ENCODE data around the gene CYTH4.
"Not testable (repeated sequence)": the region's sequence is repeated elsewhere in the genome, so short reads cannot be mapped to it uniquely, and the experiment has no call there.

Gene CYTH4, protein sequence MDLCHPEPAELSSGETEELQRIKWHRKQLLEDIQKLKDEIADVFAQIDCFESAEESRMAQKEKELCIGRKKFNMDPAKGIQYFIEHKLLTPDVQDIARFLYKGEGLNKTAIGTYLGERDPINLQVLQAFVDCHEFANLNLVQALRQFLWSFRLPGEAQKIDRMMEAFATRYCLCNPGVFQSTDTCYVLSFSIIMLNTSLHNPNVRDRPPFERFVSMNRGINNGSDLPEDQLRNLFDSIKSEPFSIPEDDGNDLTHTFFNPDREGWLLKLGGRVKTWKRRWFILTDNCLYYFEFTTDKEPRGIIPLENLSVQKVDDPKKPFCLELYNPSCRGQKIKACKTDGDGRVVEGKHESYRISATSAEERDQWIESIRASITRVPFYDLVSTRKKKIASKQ

DNA sequence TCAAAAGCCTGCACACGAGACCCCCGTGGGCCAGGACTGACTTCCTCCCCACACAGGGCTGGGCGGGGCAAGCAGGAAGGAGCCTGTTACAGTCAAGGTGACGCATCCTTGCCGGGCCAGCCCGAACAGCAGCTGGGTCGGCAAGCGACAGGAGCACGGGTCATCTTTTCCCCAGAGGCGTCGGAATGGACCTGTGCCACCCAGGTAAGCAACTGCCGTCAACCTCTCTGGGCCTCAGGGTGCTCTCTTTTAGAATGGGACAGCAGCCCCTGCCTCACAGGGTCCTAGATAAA, at the start of gene CYTH4:
CYTH4 (plus strand) TSS at position 124 of the 293 bp plus-strand sequence; CDS start at position 186, 62 bp downstream.
- DNase-seq = peak; percentile 79

DNA sequence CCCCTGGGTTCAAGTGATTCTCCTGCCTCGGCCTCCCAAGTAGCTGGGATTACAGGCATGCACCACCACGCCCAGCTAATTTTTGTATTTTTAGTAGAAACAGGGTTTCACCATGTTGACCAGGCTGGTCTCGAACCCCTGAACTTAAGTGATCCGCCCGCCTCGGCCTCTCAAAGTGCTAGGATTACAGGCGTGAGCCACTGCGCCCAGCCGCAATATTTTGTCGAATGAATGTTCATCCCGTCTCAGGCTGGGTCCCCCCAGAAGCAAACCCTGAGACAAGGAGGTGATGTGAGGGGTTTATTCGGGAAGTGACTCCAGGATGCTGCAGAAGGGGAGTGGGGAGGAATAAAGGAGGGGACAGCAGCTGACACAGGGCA, 48.9 kb upstream of the CYTH4 start:
- not testable (repeated sequence) for DNase-seq

DNA sequence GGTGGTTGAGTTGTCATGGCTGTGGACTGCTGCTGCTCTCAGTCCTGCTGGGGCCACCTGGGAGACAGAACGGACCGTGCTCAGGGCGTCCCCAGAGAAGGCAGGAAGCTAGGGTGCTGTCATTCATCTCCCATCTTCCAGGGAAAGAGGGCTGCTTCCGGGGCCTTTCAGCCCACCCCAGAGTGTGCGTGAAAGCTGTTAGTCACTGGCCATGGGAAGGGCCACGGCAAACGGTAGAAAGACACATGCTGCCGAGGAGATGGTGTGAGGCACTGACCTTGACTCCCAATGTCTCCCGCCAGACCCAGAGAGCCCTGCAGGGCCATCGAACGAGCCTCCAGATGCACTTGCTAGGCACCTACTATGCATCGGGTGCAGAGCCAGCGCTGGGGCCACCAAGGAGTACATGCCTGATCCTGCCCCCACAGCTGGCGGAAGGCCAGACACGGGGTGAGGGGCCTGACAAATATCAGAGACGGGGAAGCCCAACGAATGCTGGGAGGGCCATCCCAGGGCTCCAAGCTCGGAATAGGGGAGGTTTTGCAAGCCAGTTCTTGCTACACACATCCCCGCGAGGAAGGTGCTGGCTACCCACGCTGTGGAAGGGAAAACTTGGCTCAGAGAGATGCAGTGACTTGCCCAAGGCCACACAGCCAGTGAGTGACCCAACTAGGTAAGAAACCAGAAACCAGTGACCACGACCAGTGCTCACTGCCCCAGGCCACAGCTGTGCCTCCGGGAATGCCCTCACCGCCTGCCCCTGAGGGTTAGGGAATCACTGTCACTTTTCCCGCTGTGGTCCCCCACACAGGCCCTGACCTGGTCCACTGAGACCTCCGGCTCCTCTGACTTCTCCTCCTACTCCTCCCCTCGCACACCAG, 48.3 kb upstream of the CYTH4 start:
- DNase-seq = peak; percentile 19

DNA sequence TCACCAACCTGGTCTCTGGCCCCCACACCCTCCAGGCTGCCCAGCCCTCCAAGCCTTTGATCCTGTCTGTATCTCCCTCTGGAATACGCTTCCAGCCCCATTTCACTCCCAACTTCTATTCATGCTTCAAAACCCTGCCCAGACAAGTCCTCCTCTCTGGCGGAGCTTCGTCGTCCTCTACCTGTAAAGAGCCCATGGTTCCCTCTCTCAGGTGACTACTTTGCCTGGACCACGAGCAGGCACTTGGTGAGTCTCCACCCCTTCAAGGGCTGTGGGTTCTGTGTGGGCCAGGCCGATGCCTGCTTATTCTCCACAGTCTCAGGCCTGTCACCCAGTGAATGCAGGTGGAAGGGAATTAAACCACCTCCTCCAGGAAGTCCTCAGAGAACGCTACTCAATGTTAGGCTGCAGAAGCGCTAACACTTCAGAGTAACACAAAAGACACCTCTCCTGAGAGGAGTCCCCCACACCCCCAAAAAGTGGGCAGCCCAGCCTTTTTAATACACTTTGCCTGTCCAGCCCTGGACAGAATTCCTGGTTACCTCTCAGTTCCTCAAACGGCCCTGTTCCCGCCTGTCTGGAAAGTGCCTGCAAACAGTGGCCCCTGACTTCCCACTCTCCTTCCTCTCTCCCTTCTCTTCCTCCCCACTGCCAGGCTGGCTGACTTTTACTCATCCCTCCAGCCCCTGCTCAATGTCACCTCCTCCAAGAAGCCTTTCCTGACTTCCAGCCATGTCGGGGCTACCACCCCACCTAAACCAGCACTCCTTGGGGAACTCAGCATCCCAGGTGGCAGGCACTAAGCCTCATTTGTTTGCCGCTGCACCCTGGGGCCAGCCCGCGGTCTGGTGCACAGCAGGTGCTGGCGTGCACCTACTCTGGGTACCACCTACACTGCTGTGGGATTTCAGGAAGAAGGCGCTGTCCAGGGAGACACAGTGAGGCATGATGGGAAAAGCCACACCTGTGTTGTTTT, 47.3 kb upstream of the CYTH4 start:
- peak; percentile 18 for DNase-seq

DNA sequence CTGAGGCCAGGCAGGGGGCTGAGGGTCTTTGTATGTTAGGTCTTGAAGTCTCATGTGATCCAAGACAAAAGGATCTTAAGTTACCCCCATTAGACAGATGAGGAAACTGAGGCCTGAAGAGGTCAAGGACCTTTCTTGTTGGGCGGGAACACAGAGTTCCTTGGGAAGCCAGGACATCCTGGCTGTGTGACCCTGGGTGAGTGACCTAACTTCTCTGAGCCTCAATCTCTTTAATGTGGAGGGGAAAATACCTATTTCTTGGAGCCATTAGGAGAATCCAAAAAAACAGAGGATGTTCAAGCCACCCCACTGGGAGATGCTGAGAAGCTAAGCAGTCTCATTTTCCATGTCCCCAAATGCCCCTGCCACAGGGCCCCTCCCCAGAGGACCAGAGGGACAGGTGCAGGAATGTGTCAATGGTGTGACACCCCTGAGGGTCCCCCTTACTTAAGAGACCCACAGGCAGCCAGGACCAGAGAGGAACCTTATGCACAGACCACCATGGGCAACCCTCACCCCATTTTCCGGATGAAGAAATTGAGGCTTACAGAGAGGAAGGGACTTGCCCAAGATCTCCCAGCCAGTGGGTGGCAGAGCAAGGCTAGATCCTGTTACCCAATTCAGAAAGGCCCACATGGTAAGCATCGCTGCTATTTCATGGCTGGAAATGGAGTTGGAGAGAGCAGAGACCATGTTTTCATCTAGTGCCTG, 46.3 kb upstream of the CYTH4 start:
- DNase-seq = no peak

DNA sequence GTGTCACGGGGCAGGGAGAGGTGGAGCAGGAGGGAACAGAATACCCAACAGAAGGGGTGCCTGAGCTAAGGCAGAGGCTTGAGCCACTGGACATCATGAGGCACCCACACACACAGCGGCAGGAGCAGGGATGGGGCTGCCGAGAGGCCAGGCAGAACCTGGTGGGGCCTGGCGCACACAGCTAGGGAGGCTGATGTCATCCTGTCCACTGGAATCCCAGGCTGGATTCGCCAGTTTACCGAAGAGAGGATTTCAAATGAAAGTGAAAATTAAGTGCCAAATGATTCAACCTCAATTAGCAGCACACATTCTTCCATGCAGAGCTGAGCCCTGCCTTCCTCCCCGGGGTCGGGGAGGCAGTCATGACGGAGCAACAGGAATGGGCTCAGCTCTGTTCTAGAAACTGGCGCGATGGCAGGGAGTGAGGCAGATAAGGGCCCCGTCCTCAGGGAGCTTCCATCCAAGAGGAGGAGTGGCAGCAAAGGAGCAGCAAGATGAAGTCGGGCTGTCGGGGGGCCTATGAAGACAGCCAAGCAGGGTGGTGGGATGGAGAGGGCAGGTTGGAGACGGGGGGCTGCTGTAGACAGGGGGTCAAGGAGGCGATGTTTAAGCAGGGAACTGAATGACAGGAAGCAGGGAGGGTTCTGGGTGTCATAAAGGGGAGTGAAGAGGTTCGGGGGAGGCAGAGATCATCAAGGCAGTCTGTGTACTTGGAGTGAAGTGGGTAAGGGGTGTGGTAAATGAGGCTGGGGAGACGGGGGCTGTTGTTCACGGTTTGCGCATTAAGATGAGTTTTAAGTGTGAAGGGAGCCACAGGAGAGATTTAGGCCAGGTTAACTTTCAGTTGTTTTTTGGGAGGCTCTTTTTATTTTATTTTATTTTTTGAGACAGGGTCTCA, 44.7 kb upstream of the CYTH4 start:
- no peak for DNase-seq

DNA sequence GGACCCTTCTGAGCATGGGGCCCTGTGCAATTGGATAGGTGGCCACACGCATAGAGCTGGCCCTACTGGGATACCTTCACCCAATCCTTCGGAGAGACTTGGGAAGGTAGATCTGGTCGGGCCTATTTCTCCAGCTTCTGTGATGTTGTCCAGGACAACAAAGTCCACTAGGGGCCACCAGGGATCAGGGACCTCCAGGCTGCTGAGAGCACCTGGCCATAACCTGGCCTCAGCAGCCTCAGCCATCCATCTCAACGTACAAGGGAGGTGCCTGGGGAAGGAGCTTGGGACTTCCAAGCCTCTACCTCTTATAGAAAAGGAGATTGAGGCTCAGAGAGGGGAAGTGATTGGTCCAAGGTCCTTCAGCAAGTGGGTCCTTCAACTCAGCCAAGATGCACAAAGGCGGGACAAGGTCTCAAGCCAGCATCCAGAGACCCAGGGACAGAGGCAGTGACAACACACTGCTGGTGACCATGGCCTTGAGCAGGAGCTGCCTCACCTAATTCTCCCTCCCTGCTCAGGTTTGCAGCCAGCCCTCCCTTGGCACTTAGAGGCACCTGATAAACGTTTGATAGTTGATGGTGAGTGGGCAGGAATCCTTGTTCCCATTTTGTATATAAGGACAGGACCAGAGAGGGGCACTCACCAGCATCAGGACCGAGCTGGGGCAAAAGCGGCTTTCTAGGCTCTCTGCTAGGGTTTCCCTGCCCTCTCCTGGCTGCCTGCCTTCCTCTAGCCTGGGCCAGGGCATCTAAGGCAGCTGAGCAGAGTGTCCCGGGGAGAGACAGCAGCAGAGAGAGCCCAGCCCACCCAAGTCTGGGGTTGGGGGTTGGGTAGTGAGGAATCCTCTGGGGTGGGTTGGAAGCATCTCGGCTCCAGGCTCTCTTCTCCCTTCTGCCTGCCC, 42.7 kb upstream of the CYTH4 start:
- no peak for DNase-seq

DNA sequence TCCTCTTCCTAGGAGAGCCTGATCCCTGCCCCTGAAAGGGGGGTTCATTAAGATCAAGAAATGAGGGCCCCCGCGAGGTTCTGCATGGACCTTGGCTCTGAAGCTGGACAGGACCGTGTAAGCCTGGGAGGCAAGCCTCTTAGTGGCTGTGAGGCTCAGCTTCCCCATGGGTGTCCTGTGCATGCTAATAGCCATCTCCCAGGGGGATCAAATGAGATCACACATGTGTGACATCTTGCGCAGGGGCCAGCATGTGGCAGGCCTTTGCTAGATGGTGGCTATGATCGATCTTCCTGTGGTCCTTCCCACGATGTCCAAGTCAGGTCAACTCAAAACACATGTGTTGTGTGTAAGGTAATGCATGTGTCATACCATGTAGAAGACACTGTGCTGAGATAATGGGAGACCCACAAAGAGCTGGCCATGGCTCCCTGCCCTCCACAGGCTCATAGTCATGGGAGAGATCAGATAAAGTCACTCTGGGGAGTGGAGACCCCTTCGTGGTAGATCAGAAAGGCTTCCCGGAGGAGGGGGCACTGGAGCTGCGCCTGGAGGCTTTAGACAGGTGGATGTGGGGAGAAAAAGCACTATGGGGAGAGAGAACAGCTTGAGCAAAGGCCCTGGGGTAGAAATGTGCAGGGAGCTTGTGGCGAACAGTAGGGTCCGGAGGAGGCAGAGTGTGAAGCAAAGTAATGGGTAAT, 41.9 kb upstream of the CYTH4 start:
- DNase-seq = no peak

DNA sequence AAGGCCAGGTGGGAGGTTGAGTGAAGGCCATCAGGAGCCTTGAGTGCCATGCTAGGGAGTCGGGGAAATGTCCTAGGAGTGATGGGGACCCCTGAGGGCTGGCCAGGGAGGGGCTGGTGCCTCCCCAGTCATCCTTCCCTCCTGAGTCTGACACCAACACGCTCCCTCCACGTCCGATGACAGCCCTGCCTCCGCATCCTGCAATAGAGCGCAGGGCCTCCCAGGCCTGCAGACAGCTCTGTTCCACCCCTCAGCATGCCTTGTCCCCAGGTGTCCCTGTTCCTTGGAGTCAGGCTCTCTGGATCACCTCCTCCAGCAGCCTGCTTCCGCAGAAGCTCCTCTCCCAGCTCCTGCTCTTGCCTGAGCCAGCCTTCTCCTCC, 41.4 kb upstream of the CYTH4 start:
- DNase-seq = peak; percentile 45

DNA sequence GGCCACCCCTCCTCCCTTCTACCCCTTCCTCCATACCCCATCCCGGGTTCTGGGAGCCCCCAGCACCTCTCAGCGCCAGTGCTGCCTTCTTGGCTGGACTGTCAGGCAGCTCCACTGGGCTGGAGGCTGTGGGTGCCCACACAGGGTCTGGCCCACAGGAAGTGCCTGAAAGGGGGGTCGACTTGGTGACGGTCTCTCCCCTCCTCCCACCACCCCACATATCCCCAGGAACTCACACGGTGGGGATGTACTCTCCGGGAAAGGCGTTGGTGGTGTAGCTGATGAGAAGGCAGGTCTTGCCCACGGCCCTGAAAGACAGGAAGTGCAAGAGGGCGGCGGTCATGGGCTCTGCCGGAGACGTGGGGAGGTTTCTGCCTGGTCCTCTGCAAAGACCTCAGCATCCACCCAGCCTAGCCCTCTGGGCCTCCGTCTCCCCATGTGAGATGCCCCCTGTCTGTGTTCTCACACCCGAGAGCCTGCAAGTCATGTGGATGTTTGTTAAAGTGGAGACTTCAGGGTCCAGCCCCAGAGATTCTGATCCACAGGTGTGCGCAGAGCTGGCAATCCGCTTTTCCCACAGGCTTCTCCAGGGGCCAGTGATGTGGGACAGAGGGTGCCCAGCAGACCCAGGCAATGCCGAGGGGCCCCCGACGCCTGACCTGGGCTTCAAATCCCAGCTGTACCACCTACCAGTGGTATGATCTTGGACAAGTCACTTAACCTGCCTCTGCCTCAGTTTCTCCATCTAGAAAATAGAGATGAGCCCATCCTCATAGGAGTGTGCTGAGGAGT, 40.8 kb upstream of the CYTH4 start:
- DNase-seq = peak; percentile 68

DNA sequence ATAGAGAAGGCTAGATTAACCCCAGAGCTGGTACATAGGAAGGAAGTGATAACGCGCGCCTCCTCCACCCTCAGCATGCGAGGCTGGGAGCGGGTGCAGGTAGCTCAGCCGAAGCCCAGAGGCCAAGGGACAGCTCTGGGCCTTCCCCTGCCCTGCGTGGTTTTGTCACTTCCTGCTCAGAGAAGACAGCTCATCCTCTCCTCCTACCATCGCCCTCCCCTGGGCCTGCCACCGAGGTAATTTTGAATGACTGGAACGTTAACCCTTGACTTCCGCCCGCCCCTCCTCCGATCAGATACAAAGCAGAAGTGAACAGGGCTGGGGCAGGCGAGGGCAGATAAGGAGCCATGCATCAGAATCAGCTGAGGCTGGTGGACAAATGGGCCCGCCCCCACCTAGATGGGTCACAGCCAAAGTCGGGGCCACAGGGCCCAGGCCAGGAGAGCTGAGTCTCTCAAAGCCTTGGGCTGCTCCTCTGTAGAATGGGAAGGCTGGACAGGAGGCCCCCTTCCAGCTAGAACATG, 39.9 kb upstream of the CYTH4 start:
- DNase-seq = peak; percentile 95

DNA sequence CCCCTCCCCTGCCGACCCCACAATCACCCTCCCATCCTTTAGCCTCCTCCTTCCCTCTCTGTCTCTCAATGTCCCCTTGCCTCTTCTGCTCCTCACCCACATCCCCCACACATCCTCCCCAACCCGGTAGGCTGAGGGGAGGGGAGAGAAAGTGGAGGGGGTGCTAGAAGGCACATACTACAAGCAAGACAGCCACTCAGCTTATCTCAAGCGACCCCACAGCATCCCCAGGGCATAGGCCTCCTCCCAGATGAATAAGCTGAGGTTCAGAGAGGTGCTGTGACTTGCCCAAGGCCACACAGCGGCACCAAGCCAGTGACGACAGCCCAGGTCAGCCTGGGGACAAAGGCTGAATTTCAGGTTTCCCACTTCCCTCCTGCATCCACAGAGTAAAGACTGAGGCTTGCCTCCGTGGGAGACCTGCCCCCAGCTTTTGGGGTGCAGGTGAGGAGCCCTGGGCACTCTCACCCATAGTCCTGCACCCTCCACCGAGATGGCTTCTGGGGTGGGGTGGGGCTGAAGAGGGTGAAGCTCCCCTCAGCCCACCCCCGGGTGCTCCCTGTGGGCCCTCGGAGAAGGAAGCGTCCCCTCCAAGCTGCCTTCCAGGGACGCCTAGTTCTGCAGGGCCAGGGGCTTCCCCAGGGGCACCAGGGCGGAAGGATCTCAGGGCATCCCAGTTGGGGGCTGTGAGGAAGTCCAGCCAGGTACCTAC, 38.8 kb upstream of the CYTH4 start:
- DNase-seq = no peak

DNA sequence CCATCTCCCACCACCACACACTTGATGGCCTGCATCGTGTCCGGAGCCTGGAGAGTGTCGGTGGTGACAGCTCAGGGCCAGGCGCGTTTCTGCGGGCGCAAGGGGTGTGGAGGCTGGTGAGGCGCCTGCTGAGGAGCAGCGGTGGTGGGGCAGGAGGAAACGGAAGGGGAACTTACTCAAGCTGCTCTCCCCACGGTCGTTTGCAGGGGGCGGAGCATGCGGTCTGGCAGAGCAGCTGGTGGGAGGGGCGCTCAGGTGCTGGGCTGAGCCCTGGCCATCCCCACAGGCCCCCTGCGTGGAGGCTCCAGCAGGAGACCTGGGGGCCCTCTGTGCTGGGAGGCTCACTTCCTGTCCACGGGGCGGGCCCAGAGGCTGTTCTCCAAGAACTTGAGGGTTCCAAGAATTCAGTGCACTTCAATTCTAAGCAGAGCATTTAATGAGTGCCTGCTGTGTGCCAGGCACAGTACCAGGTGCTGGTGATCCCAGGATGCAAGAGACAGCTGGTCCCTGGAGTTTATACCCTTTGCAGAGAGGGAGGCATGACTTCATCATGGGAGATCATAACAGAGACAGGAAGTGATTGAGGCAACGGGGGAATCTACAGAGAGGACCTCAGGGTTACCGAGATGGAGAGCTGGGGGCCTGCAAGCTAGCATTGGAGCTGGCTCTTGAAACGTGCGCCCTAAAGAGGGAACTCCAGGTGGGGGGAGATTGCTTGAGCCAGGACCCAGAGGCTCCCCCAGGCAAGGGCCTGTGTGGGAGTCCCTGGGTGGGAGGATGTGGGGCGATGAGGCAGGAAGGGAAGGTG, 38.0 kb upstream of the CYTH4 start, which contains the start of gene RAC2:
RAC2 (minus strand) TSS at position 156 of the 808 bp plus-strand sequence; CDS start at position 35, 121 bp downstream.
- DNase-seq = peak; percentile 95

DNA sequence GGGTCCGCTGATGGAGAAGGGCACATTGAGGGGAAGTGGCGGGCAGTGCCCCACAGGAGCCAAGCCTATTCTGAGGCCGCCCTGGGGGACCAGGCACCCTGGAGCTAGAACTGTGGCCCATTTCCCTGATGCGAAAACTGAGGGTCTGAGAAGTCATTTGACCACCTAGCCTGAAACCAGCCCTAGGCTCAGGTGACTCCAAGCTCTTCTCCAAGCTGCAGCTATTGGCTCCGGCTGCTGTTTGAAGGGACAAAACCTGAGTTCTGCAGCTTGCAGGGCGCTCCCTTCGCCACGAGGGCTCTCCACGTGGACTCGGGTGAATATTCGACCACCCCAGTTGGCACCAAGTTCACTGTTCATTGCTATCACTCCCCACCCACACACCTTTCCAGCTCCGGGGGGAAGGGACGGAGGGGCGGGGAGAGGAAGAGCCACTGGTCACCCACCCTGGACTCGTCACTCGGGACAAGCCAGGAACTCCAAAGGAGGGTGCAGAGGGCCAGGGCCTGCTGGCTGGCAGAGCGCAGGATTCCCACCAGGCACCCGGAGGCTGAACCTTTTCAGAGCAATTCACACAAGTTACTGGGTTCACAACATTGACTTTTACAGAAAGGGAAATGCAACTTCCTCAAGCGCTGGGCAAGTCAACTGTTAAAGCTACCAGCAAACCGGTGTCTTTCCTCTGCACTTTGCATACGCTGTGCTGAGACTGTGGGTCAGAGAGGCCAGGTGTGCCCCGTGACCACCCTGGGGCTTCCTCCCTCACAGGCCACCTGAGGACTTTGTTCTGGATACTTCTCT, 37.2 kb upstream of the CYTH4 start:
- DNase-seq = no peak

DNA sequence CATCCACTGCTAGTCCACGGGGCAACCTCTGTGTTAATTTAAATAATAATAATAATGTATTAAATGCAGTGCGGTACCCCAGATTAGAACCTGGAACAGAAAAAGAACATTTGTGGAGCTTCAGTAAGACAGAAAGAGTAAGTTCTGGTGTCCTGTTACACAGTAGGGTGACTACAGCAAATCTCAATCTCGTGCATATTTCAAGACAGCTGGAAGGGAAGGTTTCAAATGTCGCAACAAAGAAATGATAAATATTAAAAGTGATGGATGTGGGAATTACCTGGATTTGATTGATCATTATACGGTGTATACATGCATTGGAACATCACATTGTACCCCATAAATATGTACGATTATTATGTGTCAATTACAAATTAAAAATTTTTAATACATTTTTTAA, 36.6 kb upstream of the CYTH4 start:
- no peak for DNase-seq

DNA sequence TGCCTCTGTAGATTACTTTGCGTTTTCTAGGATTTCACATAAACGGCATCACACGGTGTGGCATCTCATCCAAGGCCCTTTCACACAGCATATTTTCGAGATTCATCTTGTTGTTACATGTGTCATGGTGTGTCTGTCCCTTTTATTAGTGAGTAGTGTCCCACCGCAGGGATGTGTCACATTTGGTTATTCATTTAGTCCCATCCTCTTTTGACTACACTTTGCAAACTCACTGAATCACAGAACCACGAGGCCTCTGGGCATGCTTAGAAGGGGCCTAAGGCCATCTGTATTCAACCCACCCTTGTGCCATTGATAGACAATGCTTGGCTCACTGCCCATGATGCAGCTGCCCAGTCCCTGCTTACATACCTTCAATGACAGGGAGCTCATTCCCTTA, 34.1 kb upstream of the CYTH4 start:
- DNase-seq = no peak

Data from activated CD4-positive, alpha-beta T cell treated with anti-CD3 and anti-CD28 coated beads for 48 hours (primary cell).